ENCODE data around the gene YPEL2.

- no peak for TF ChIP-seq POLR2A (IDR thresholded peaks at IDR 0.05)
- TF ChIP-seq CTCF (IDR thresholded peaks at IDR 0.05): no peak
- no peak for TF ChIP-seq POLR2AphosphoS5 (IDR thresholded peaks at IDR 0.05; ENCODE audit: insufficient read depth in 1 of 2, low read depth in 1 of 2)
Measured at GRCh38 chr17:59376506-59376905, 45.1 kb downstream of the YPEL2 start.
